Measurements from ENCODE around the gene CD2BP2.
A peak's percentile ranks its signal among the peaks of the same experiment; 100 is the strongest.
"Not testable (repeated sequence)": the region's sequence is repeated elsewhere in the genome, so short reads cannot be mapped to it uniquely, and the experiment has no call there.

CD2BP2 gene

GRCh38 chr16:30346286-30346685, 8.8 kb downstream of the CD2BP2 start:
- no peak overlapping the region for H3K27ac ChIP-seq
- no peak for TF ChIP-seq CTCF (IDR thresholded peaks at IDR 0.05)
- no peak for TF ChIP-seq ZFX (IDR thresholded peaks at IDR 0.05; ENCODE audit: borderline replicate concordance)

- not testable (repeated sequence) for H3K27ac ChIP-seq
Measured at GRCh38 chr16:30343491-30343820, 11.7 kb downstream of the CD2BP2 start.

GRCh38 chr16:30342751-30343490, 12.2 kb downstream of the CD2BP2 start:
- TF ChIP-seq ZFX (IDR thresholded peaks at IDR 0.05; ENCODE audit: borderline replicate concordance) (no peak), CTCF (IDR thresholded peaks at IDR 0.05) (no peak)
- H3K27ac ChIP-seq = no peak overlapping the region

GRCh38 chr16:30341971-30342370, 13.1 kb downstream of the CD2BP2 start:
- H3K27ac ChIP-seq = not testable (repeated sequence)

- TF ChIP-seq CTCF (IDR thresholded peaks at IDR 0.05) (no peak), ZFX (IDR thresholded peaks at IDR 0.05; ENCODE audit: borderline replicate concordance) (no peak)
- H3K27ac ChIP-seq = no peak overlapping the region
Measured at GRCh38 chr16:30340621-30341020, 14.5 kb downstream of the CD2BP2 start.

GRCh38 chr16:30338715-30339114, 16.4 kb downstream of the CD2BP2 start:
- H3K27ac ChIP-seq = not testable (repeated sequence)

- H3K27ac ChIP-seq = not testable (repeated sequence)
Measured at GRCh38 chr16:30337964-30338357, 17.1 kb downstream of the CD2BP2 start.

GRCh38 chr16:30335598-30336474, 19.3 kb downstream of the CD2BP2 start:
- no peak for TF ChIP-seq ZFX (IDR thresholded peaks at IDR 0.05; ENCODE audit: borderline replicate concordance)
- TF ChIP-seq CTCF (IDR thresholded peaks at IDR 0.05) = no peak
- H3K27ac ChIP-seq = peak overlapping the region; percentile 92

GRCh38 chr16:30335028-30335597, 20.0 kb downstream of the CD2BP2 start:
- H3K27ac ChIP-seq = peak overlapping the region; percentile 92

GRCh38 chr16:30334473-30334989, 20.6 kb downstream of the CD2BP2 start:
- H3K27ac ChIP-seq = peak overlapping the region; percentile 92

- not testable (repeated sequence) for H3K27ac ChIP-seq
Measured at GRCh38 chr16:30324220-30324619, 30.9 kb downstream of the CD2BP2 start.

- not testable (repeated sequence) for H3K27ac ChIP-seq
Measured at GRCh38 chr16:30318647-30319046, 36.5 kb downstream of the CD2BP2 start.

GRCh38 chr16:30310937-30311336, 44.2 kb downstream of the CD2BP2 start:
- not testable (repeated sequence) for H3K27ac ChIP-seq

- H3K27ac ChIP-seq = not testable (repeated sequence)
Measured at GRCh38 chr16:30309255-30309654, 45.9 kb downstream of the CD2BP2 start.

Data from 22Rv1 (cell line).